OCI-LY7 (cell line): Measurements from ENCODE around the gene MIEF2. TPM values are rescaled to one million over a fixed set of nuclear protein-coding genes. Genes with fewer than 3 reads are reported as not detected.

Experiments used
- BruUV-seq: library from RNA; stranded (reverse); fragments of 400-500 nt; replicated peaks from 2 replicates; lab custom pipeline; 2021; lab: Mats Ljungman, UMichigan
- CTCF ChIA-PET: fragments of 300-600 bp; sonication (Branson Sonifier 250); formaldehyde crosslinking; loops from one replicate; lab custom pipeline; 2022; ENCODE audit warnings: antibody characterized with exemption; ENCODE audit not compliant: unreplicated experiment; lab: Charles Lee
- POLR2A ChIA-PET: fragments of 300-600 bp; sonication (Branson Sonifier 250); formaldehyde crosslinking; loops from one replicate; lab custom pipeline; 2022; ENCODE audit warnings: antibody characterized with exemption; lab: Charles Lee
- DNase-seq: peaks from one replicate; pipeline ENCODE4 v3.0.0-alpha.2; 2015; ENCODE audit warnings: low spot score
- H2AFZ ChIP-seq: fragments of 200-600 bp; sonication (generic), shearing (Covaris generic); 2 replicates; pipeline ENCODE4 v1.6.1; 2014; ENCODE audit warnings: mild to moderate bottlenecking, antibody characterized with exemption, low read length, moderate library complexity
- H3K27ac ChIP-seq: fragments of 200-600 bp; sonication (generic); 2 replicates; pipeline ENCODE4 v1.5.1; 2014; ENCODE audit warnings: mixed run types, low read depth, mild to moderate bottlenecking, moderate library complexity, low read length, inconsistent platforms; ENCODE audit not compliant: poor library complexity, severe bottlenecking
- H3K36me3 ChIP-seq: fragments of 200-600 bp; sonication (generic); 2 replicates; pipeline ENCODE4 v1.6.1; 2014; ENCODE audit warnings: mild to moderate bottlenecking, antibody characterized with exemption, low read length, moderate library complexity, mixed read lengths; ENCODE audit not compliant: insufficient read depth
- H3K4me1 ChIP-seq: fragments of 200-600 bp; sonication (generic); 2 replicates; pipeline ENCODE4 v1.5.1; 2014; ENCODE audit warnings: mild to moderate bottlenecking, low read length; ENCODE audit not compliant: insufficient read depth, poor library complexity, severe bottlenecking
- H3K4me2 ChIP-seq: fragments of 200-600 bp; sonication (generic); 2 replicates; pipeline ENCODE4 v1.6.1; 2014; ENCODE audit warnings: mild to moderate bottlenecking, low read length
- H3K4me3 ChIP-seq: fragments of 200-600 bp; sonication (generic); 2 replicates; pipeline ENCODE4 v1.5.1; 2014; ENCODE audit warnings: mild to moderate bottlenecking, low read depth, low read length; ENCODE audit not compliant: poor library complexity, severe bottlenecking
- H3K79me2 ChIP-seq: fragments of 200-600 bp; sonication (generic); 2 replicates; pipeline ENCODE4 v1.6.1; 2016; ENCODE audit warnings: low read depth, mild to moderate bottlenecking, low read length, moderate library complexity, mixed read lengths; ENCODE audit not compliant: insufficient read depth
- H3K9me2 ChIP-seq: fragments of 200-600 bp; sonication (generic); 2 replicates; pipeline ENCODE4 v1.6.1; 2016; ENCODE audit warnings: mild to moderate bottlenecking, low read length, mixed read lengths; ENCODE audit not compliant: insufficient read depth
- H3K9me3 ChIP-seq: fragments of 200-600 bp; sonication (generic); 2 replicates; pipeline ENCODE4 v1.6.1; 2014; ENCODE audit warnings: mild to moderate bottlenecking, mixed run types, low read length, mixed read lengths
- H4K20me1 ChIP-seq: fragments of 200-600 bp; sonication (generic); 2 replicates; pipeline ENCODE4 v1.6.1; 2014; ENCODE audit warnings: mild to moderate bottlenecking, antibody characterized with exemption, low read length, moderate library complexity, mixed read lengths; ENCODE audit not compliant: insufficient read depth
- CTCF ChIP-seq: fragments of 200-600 bp; sonication (generic); conservative IDR thresholded peaks from 2 replicates; pipeline ENCODE4 v1.5.1; 2014; ENCODE audit warnings: mild to moderate bottlenecking, antibody characterized with exemption, low read length, moderate library complexity, mixed read lengths
- EZH2phosphoT487 ChIP-seq: fragments of 200-600 bp; sonication (generic); IDR thresholded peaks from 2 replicates; pipeline ENCODE4 v1.6.1; 2018; ENCODE audit warnings: low read depth, borderline replicate concordance, mild to moderate bottlenecking, mixed run types, antibody characterized with exemption, low read length, moderate library complexity, mixed read lengths
- intact Hi-C: fragments of 100-400 bp; cut with micrococcal nuclease; formaldehyde crosslinking; loops from one replicate; pipeline ENCODE4 v1.10.0; 2022; ENCODE audit not compliant: unreplicated experiment
- total RNA-seq, 2 experiments: library from RNA; depleted of rRNA in 1 of 2; stranded (reverse); fragments of >200 nt in 1 of 2; shearing (Covaris generic) in 1 of 2; gene quantifications; 2 replicates each; pipeline ENCODE4 v1.2.3, GENCODE V29; 2014 to 2022

Gene MIEF2
- total RNA-seq, 2 experiments from 2014 or later = 7.9 to 11.8 TPM

- no peak overlapping the region for H2AFZ ChIP-seq
- CTCF ChIA-PET = no interaction called here
Measured at GRCh38 chr17:18233803-18234518, 26.5 kb upstream of the MIEF2 start.

GRCh38 chr17:18234853-18235380, 25.5 kb upstream of the MIEF2 start:
- Histone ChIP-seq H3K4me3 (no peak overlapping the region), H2AFZ (no peak overlapping the region), H4K20me1 (no peaks in the 10 kb centered on the region), H3K27ac (no peak overlapping the region), H3K4me1 (no peaks in the 10 kb centered on the region), H3K4me2 (no peak overlapping the region), H3K36me3 (no peaks in the 10 kb centered on the region; the same call in 1 of the 2 replicates), H3K9me2 (no peaks in the 10 kb centered on the region), H3K9me3 (no peaks in the 10 kb centered on the region), H3K79me2 (no peaks in the 10 kb centered on the region)
- BruUV-seq = no TSS peak
- intact Hi-C loops = no loop called here
- no peak for DNase-seq
- ChIA-PET POLR2A (no interaction called here), CTCF (no interaction called here)
- no peak for TF ChIP-seq CTCF
- TF ChIP-seq EZH2phosphoT487 = no peak

More at GRCh38 chr17:18233803-18234518, 26.5 kb upstream of the MIEF2 start:
- H3K4me3 ChIP-seq = no peak overlapping the region
- H3K36me3 ChIP-seq = no peaks in the 10 kb centered on the region; the same call in 1 of the 2 replicates
- no peak overlapping the region for H3K27ac ChIP-seq
- TF ChIP-seq EZH2phosphoT487 (no peak), CTCF (no peak)
- POLR2A ChIA-PET = no interaction called here
- DNase-seq = no peak
- no peak overlapping the region for H3K4me2 ChIP-seq
- no peaks in the 10 kb centered on the region for H3K9me2 ChIP-seq
- no peaks in the 10 kb centered on the region for H3K79me2 ChIP-seq
- no TSS peak for BruUV-seq
- H3K4me1 ChIP-seq = no peaks in the 10 kb centered on the region
- H4K20me1 ChIP-seq = no peaks in the 10 kb centered on the region
- no peaks in the 10 kb centered on the region for H3K9me3 ChIP-seq
- intact Hi-C loops = no loop called here

GRCh38 chr17:18235743-18236256, 24.7 kb upstream of the MIEF2 start:
- no TSS peak for BruUV-seq
- Histone ChIP-seq H3K4me3 (no peak overlapping the region), H3K4me1 (no peaks in the 10 kb centered on the region), H3K9me3 (no peaks in the 10 kb centered on the region), H3K9me2 (no peaks in the 10 kb centered on the region), H3K79me2 (no peaks in the 10 kb centered on the region), H3K36me3 (no peaks in the 10 kb centered on the region; the same call in 1 of the 2 replicates), H3K4me2 (no peak overlapping the region), H2AFZ (no peak overlapping the region), H4K20me1 (no peaks in the 10 kb centered on the region), H3K27ac (no peak overlapping the region)
- CTCF ChIA-PET = no interaction called here
- intact Hi-C loops = no loop called here
- no peak for DNase-seq
- TF ChIP-seq EZH2phosphoT487 = no peak
- TF ChIP-seq CTCF = no peak
- POLR2A ChIA-PET = no interaction called here
